CD4-positive, alpha-beta T cell treated with Interleukin-6 at 100 ng/mL for 8 hours (primary cell): ENCODE data around the gene MROH8.
"Not testable (repeated sequence)": the region's sequence is repeated elsewhere in the genome, so short reads cannot be mapped to it uniquely, and the experiment has no call there.

ENCODE experiments used
- DNase-seq: peaks from one replicate; pipeline ENCODE4 v3.0.0-alpha.2; 2020; ENCODE audit warnings: mixed read lengths, low spot score

MROH8 gene

DNA sequence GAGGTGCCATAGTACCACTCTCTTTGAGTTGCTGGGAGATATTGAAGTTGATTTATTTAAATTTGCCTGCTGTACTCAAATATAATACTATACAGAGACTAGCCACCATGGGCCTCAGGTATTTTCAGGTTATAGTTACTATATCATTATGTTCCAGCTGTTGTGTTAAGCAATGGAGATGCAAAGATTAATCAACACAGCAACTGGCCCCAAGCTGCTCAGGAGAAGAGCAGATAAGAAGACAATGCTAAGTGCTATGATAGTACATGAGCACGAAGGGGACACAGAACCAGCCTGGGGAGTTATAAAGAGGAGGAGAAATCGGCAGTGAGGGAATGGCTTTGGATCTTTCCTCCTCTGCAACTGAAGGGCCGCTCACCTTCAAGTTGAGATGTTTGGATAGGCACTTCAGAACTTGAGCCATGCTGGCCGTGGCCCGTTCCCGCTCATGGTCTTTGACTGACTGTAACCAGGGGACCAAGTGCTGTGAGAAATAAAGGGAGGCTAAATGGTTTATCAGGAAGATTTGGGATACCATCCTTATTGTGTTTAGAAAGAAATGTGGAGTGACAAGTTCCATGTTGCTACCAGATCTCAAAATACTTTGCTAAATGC, 24.6 kb downstream of the MROH8 start:
- DNase-seq, result no peak

DNA sequence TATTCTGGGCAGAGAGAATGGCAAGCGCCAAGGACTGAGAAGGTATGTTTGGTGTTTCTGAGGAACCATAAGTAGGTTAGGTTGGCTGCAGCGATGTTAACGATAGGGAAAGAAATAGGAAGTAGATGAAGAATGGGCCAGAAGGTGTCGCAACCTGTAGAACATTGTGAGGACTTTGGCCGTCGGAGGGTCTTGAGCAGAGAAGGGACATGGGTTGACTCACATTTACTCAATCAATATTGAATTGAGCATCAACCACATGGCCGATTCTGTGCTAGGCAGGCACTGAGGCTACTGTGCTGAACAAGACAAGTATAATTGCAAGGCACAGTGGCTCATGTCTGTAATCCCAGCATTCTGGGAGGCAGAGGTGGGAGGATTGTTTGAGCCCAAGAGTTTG, 27.1 kb downstream of the MROH8 start:
- no peak for DNase-seq

DNA sequence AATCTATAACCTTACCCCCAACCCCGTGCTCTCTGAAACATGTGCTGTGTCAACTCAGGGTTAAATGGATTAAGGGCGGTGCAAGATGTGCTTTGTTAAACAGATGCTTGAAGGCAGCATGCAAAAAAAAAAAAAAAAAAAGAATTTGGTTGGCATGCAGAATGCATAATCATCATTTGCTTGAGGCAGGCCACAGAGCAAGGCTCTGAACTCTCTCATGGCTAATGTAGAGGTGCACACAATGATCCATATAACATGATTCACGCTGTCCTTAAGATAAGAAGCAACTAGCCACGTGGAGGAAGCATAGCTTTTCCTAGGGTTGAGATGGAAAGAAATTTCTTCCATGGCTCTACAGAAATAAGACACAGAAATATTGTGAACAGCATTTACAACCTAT, 27.8 kb downstream of the MROH8 start:
- DNase-seq, result no peak

DNA sequence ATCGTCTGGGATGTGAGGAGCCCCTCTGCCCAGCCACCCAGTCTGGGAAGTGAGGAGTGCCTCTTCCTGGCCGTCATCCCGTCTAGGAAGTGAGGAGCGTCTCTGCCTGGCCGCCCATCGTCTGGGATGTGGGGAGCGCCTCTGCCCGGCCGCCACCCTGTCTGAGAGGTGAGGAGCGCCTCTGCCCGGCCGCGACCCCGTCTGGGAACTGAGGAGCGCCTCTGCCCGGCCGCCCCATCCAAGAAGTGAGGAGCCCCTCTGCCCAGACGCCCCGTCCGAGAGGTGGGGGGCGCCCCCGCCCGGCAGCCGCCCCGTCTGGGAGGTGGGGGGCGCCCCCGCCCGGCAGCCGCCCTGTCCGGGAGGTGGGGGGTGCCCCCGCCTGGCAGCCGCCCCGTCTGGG, 28.5 kb downstream of the MROH8 start:
- not testable (repeated sequence) for DNase-seq

DNA sequence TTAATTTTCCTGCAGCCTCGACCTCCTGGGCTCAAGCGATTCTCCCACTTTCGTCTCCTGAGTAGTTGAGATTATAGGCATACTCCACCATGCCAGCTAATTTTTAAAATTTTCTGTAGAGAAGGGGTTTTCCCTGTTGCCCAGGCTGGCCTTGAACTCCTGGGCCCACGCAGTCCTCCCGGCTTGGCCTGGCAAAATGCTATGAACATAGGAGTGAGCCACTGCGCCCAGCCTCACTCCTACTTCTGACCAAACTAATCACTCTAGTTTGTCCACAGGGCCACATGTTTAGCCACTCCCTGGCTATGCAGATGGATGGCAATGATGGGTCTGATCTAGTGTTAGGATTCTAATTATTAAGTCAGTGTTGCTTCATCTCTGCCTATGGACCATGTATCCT, 32.1 kb downstream of the MROH8 start:
- no peak for DNase-seq

DNA sequence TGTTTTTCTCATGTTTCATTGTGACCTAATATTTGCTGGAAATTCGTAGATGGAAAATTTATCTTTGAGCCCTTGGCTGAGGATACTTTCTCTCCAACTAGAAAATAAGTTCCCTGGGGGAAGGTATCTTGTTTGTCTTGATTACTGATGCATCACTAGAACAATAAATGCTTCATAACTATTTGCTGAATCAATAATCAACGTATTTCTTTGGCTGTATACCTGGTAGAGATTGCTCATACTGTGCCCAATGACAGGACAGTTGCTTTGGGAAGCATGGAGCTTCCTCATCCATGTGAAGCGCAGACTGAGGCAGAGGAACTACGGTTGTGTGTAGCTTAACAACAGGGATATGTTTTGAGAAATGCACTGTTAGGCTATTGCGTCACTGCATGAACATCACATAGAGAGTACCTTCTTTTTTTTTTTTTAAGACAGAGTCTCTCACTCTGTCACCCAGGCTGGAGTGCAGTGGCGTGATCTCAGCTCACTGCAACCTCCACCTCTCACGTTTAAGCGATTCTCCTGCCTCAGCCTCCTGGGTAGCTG, 34.4 kb downstream of the MROH8 start:
- no peak for DNase-seq

DNA sequence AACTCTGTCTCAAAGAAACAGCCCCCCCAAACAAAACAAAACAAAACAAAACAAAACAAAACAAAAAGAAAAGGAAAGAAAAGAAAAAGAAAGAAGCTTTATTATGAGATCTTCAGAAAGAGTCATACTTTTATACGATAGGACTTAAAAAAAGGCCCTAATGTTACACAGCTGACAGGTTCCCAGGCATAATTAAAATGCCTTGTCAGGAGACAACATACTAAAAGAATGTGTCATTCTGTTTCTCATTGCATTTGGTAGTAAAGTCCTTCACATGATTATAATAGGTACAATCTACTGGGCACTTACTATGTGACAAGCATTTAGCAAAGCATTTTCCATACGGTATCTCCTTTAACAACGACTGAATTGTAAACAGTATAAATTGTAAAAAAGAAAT, 36.6 kb downstream of the MROH8 start:
- no peak for DNase-seq

DNA sequence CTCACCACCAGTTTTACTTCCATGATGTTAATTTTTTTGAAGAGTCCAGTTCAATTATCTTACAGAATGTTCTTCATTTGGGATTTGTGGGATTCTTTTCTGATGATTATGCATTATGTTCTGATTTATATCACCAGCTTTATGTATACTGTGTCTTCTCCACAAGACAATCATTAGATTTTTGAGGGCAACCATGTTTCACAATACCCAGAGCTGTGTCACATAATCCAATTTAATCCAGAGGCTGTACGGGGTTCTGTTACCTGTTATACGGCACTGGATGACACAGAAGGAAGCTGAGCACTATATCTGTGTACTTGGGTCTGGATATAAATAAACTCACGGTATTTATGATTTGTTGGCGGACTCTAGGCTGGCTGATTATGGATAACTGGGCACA, 41.8 kb downstream of the MROH8 start:
- no peak for DNase-seq

DNA sequence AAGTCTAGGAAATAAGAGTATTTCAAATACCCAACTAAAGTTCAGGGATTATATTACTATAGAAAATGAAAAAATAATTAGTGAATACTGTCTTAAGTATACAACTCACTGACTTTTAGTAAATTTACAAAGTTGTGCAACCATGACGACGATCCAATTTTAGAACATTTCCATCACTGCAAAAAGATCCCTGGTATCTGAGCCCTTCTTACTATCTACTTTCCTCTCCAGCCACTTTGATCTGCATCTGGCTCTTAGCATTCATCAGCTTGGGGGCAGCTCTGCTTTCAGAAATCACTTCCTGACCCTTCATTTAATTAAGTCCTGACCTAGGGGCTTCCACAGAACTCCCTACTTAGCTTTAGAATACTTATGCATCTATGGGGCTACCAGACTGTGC, 45.4 kb downstream of the MROH8 start:
- no peak for DNase-seq

DNA sequence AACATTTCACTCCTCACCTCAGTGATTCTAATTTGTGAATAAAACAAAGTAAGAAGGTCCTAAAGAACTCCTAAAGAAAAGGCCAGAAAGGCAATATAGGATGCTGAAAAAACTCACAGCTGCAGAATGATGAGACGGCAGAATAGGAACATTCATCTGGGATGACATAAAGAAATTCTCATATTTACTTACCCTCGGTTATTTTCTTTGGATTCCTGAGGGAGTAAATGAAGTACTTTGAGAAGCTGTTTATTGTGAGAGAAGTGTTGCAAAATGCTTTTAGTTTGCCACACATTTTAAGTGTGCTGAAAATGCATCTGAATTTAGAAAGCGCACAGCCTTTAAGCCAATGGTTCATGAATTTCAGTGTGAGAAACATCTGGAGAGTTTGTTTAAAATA, 47.9 kb downstream of the MROH8 start:
- DNase-seq, result no peak

DNA sequence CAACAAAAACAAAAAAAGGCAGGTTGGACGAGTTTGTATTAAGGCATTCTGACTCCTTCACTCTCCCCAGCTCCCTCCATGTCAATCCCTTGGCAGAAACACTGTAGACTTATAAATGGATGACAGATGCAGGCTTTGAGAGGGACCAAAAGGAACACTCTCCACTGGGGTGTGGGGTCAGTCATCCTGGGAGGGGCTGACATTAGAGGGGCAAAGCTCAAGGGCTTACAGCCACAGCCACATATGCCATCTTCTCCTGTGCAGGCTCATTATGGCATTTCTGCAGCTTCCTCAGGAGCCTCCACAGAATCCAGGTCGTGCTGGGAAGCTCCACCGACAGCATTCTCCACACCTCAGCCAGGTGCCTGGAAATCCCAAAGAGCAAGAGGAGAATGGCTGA, 50.5 kb downstream of the MROH8 start:
- DNase-seq, result no peak

DNA sequence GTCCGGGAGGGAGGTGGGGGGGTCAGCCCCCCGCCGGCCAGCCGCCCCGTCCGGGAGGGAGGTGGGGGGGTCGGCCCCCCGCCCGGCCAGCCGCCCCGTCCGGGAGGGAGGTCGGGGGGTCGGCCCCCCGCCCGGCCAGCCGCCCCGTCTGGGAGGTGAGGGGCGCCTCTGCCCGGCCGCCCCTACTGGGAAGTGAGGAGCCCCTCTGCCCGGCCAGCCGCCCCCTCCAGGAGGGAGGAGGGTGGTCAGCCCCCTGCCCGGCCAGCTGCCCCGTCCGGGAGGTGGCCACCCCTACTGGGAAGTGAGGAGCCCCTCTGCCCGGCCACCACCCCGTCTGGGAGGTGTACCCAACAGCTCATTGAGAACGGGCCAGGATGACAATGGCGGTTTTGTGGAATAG, 53.1 kb downstream of the MROH8 start:
- not testable (repeated sequence) for DNase-seq

DNA sequence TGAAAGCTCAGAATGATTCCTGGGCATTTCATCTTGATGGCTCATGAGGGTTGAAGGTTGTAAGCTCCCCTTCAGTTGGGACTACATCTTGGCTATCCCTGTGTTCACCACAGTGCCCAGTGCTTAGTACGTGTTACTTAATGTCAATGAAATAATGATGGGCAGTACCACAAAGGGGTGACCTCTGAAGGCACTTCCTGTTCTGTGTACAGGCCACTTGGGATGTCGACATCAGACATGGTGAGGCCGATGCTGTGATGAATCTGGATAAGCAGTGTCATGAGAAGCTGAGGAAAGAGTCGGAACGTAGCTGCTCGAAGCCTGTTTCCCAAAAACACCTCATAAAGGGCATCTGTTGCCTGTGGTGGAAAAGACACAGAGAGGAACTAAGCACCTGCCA, 55.9 kb downstream of the MROH8 start:
- no peak for DNase-seq

DNA sequence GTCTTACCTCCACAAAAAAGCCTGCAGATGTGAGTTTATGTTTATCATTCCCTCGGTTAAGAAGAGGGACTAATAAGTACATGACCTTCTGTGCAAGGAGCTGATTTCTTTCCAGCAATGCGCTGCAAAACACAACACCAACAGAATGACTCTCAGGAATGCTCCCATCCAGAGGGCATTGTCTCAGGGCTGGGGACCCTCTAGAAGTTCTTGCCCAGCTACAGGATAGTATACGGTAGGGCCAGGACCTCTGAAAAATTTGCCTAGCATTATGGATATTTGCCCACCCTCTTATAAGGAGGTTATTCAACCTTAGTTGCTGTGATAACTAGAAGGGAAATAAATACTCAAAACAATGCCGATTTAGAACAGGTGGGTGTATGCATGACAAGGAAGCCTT, 58.9 kb downstream of the MROH8 start:
- DNase-seq, result no peak

DNA sequence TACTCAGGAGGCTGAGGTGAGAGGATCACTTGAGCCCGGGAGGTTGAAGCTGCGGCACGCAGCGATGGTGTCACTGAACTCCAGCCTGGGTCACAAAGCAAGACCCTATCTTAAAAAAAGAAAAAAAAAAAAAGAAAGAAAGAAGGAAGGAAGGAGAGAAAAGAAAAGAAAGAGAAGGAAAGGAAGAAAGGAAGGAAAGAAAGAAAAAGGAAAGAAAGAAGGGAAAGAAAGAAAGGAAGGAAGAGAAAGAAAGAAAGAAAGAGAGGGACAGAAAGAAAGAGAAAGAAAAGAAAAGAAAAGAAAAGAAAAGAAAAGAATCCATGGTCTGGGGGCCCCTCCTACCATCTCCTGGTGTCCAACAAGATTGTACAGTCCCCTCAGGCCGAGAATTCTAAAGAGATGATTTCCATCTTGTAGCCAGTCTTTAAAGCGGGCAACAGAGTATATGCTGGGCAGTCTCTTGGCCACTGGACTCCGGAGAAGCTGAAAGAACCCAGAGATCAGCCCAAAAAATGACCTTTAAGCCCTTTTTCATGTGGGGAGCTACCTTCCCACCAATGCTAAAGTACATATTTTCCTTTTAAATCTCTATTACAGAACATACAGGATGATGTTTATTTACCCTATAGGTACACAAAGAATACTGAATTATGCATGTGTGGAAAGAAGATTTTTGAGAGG, 59.9 kb downstream of the MROH8 start:
- DNase-seq, result no peak

DNA sequence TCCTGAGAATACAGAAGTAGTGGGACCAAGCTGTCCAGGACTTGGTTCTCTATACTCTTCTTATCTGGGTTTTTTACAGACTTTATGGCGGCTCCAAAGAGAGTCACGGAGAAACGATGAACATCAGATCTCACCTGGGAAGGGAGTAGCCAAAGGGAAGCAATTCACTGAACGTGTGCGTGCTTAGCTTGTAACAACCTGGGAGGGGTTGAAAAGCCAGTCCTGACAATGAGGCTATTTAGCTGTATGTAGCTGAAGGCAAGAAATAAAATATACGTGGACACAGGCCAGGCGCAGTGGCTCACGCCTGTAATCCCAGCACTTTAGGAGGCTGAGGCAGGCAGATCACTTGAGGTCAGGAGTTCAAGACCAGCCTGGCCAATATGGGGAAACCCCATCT, 65.3 kb downstream of the MROH8 start:
- no peak for DNase-seq

DNA sequence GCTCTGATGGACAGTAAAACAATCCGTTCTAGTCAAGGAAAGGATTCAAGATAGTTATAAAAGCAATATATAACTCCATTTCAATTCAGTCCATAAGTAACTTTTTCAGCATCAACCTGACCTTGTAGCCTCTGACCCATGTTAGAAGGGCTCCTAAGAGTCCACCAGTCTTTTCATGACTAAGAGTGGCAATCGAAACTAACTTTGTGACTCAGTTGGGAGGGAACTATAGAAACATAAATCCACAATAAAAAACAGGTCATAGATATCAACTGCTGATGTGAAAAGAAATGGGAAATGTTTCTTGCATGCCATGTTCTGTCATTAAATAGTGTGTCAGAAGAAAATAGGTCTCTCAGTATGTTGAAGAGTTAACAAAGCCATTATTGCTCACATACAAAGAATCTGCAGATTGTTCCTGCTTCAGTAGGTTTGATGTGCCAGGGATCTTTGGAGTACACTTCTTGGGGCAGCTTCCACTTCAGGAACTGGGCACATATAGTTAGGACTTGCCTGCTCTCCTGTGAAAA, 67.4 kb downstream of the MROH8 start:
- DNase-seq, result no peak

DNA sequence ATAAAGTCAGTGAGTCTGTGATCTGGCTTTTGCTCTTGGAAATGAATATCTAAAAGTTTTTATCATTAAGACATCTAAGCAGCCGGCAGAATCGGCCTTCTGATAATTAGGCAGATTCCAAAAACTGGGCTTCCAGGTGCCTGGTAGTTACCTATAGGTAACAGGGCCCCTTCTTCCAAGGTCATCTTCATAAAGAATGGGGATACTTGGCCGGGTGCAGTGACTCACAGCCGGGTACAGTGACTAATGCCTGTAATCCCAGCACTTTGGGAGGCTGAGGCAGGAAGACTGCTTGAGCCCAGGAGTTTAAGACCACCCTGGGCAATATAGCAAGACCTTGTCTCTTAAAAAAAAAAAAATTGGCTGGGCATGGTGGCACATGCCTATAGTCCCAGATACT, 70.7 kb downstream of the MROH8 start:
- DNase-seq, result no peak

DNA sequence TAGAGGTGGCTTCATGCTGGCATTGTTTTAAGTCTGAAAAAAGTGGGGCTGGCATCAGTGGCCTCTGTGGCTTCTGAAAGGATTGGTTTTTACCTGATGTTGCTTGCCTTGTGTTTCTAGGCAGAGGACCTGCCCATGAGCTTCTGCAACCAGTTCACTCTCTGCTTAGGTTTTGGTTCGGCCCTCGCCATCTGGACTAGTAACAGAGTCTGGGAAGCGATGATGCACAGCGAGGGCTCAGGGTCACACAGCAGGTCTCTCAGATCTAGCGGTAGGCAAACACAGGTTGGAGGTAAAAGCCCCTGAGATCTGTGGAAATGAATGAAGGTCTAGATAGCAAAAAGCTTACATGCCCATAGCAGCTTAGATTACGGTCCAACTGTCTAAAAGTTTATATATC, 76.8 kb downstream of the MROH8 start:
- DNase-seq, result no peak

DNA sequence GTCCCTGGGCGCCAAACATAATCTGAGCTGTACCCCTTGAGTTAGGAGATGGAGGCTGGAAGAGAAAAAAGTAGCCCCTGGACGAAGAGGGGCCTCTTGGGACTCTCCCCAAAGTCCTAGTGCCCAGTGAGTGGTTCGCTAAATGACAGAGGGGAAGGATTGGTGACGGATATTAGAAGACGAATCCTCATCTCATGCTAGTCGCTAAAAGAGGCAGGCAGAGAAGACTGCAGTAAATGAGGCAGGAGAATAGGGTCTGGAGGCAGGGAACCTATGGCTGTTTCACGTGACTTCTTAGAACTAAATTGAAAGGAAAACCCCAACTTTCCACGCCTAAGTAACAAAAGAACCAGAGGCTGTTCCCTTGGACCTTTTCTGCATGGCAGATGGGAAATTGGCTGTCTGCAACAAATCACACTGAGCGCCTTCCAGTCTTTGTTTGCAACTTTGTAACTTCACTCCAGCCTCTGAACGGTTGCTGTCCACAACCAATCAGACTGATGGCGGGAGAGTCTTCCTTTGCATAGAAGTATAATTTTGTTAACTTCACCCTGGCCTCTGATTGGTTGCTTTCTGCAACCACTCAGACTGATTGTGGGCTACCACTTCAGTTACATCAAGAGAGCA, 82.8 kb downstream of the MROH8 start:
- DNase-seq, result no peak

DNA sequence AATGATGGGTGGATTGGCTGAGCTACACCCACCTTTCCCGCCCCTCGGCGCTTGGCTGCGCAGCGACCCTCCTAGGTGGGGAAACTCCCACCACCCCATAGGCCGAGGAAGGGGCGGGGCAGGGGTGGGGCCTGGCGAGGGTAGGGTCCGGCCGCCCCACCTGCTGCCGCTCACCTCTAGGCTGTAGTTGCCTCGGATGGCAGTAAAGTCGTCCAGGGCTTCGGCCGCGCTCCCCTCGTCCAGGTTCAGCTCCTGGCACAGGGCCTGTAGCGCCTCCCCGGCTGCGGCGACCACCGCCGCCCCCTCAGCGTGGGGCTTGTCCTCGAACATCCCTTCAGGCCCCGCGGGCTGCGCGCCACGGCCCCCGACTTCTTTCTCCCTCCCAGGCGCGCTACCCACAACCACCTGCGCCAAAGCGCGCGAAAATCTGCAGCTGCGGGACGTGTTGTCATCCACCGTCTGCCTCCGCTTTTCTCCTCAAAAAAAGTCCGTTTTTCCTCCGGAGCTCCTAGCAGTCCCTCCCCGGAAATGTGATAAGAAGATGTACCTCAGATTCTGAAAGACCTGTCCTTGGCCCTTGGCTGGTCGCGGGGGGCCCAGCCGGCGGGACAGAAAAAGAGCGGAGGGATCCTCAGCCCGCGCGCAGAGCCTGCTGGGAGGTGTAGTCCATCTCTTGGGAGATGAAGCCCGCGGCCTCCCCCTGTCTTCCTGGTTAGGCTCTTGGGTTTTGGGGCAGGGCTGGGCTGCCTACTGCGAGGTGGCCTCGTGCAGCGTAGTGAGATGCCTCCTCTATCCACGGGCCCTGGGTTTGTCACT, 83.5 kb downstream of the MROH8 start, which contains the start of gene RBL1:
RBL1 (minus strand) TSS at position 399 of the 816 bp plus-strand sequence; CDS start at position 330, 69 bp downstream.
- DNase-seq, result peak; percentile 82

DNA sequence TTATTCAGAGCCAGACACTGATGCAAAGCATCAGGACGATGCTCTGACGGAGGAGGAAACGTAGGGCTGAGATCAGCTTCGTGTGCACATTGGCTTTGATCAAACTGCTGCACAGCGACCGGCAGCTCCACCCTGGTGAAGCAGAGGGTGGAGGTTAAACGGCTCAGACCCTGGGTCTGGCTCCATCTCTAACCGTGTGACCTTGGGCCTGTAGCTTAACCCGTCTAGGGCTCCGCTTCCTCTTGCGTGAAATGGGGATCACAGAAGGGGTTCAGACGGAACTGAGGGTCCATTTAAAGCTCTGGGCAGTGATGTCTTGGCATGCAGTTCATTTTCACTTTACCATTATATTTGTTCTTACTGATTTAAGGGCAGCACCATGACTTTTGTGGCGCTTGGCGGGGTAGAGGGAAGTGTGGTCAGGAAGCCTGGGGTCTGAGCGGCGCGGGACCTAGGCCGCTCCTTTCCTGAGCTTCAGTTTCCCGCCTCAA, 84.2 kb downstream of the MROH8 start:
- DNase-seq, result peak; percentile 55
